Mesothelial cell of epicardium (in vitro differentiated cells): ENCODE data around the gene EZR. TPM values are rescaled to one million over a fixed set of nuclear protein-coding genes. Genes with fewer than 3 reads are reported as not detected.

ENCODE experiments used
- DNase-seq, 2 experiments: peaks; one replicate each; pipeline ENCODE4 v3.0.0; 2021; ENCODE audit warnings: low spot score in 2 of 2; ENCODE audit not compliant: unreplicated experiment in 2 of 2
- H3K27ac Mint-ChIP-seq: 2 replicates; pipeline ENCODE4 v1.8.0; 2021; ENCODE audit warnings: mixed read lengths
- H3K27me3 Mint-ChIP-seq: 2 replicates; pipeline ENCODE4 v1.8.0; 2021; ENCODE audit warnings: low read depth, mixed read lengths
- H3K36me3 Mint-ChIP-seq: 2 replicates; pipeline ENCODE4 v1.8.0; 2021; ENCODE audit warnings: mixed read lengths
- H3K4me1 Mint-ChIP-seq: 2 replicates; pipeline ENCODE4 v1.8.0; 2021; ENCODE audit warnings: mixed read lengths
- H3K4me3 Mint-ChIP-seq: 2 replicates; pipeline ENCODE4 v1.8.0; 2021; ENCODE audit warnings: mild to moderate bottlenecking, moderate library complexity, mixed read lengths
- H3K9me3 Mint-ChIP-seq: 2 replicates; pipeline ENCODE4 v1.8.0; 2021; ENCODE audit warnings: mixed read lengths
- CTCF ChIP-seq: fragments of 200-600 bp; sonication (generic); IDR thresholded peaks from one replicate; pipeline ENCODE4 v1.5.0; 2021; ENCODE audit warnings: antibody characterized with exemption; ENCODE audit not compliant: unreplicated experiment
- total RNA-seq: library from RNA; stranded (reverse); gene quantifications from 3 replicates; pipeline ENCODE4 v1.2.1, GENCODE V29; 2021

EZR gene
- total RNA-seq, 1 donor from 2014 or later, result 195 TPM

GRCh38 chr6:158853072-158853879 is 34.1 kb upstream of the EZR start:
- TF ChIP-seq CTCF, result no peak
- peak; percentile 75 to 83 for DNase-seq
- H3K27me3 Mint-ChIP-seq, result no peaks in the 10 kb centered on the region
- no peaks in the 10 kb centered on the region for H3K9me3 Mint-ChIP-seq
- no peaks in the 10 kb centered on the region for H3K36me3 Mint-ChIP-seq
- no peak overlapping the region for H3K27ac Mint-ChIP-seq
- no peak overlapping the region for H3K4me3 Mint-ChIP-seq
- H3K4me1 Mint-ChIP-seq, result peaks cover 46% of the 10 kb centered on the region

DNA sequence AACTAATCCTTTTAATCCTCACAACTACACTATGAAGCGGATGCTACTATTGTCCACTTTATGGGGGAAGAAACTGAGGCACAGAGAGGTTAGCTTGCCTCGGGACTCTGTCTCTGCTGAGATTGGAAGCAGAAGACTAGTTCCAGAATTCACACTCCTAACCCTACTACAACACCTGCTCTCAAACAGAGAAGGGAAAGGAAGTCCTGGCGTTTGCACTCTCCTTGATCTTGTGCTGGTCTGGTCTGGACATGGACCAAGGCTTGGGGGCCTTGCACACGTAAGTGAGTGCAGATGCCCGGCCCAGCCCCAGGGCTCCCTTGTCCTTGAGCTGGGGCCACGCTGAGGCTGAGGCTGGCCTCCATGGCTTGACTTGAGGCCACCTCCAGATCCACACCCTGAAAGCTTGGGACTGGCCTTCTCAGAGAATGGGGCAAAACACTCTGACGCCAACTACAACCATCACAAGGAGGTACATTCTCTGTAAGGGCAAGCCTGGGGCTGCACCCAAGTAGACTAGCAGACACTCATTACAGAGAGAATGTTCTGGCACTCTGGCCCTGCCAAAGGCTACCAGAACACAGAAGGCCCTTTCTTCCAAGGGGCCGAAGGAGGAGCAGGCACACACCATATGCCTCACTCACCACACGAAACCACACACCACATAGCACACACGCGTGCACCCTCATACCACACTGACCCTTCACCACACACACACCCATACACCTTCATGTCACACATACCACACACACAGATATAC is 33.3 kb upstream of the EZR start:
- TF ChIP-seq CTCF, result no peak
- no peaks in the 10 kb centered on the region for H3K27me3 Mint-ChIP-seq
- H3K27ac Mint-ChIP-seq, result no peak overlapping the region
- DNase-seq, result no peak
- H3K9me3 Mint-ChIP-seq, result no peaks in the 10 kb centered on the region
- H3K36me3 Mint-ChIP-seq, result no peaks in the 10 kb centered on the region
- peaks cover 45% of the 10 kb centered on the region for H3K4me1 Mint-ChIP-seq
- no peak overlapping the region for H3K4me3 Mint-ChIP-seq

DNA sequence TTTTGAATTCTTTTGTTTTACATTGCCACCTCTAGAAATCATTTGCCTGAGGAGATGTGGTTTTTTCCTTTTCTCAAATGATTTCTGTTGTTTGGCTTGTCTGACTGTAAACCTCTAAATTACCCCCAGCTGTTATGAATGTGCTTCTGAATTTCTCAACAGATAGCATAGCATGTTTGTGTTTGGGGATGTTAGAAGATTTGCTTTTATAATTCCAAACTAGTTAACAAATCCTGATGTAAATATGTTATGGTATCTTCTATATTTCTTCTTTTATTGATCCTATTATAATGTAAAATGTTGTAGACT is 31.6 kb upstream of the EZR start:
- Mint-ChIP-seq H3K4me3 (no peak overlapping the region), H3K27ac (peak overlapping the region; percentile 99)
- DNase-seq, result no peak

GRCh38 chr6:158849899-158850806 is 31.0 kb upstream of the EZR start:
- peak overlapping the region; percentile 99 for H3K27ac Mint-ChIP-seq
- H3K36me3 Mint-ChIP-seq, result no peaks in the 10 kb centered on the region
- no peak for DNase-seq
- peak overlapping the region; percentile 3 for H3K4me3 Mint-ChIP-seq
- TF ChIP-seq CTCF, result no peak
- peaks cover 38% of the 10 kb centered on the region for H3K4me1 Mint-ChIP-seq
- H3K9me3 Mint-ChIP-seq, result no peaks in the 10 kb centered on the region
- H3K27me3 Mint-ChIP-seq, result no peaks in the 10 kb centered on the region

More for the DNA sequence above, 31.6 kb upstream of the EZR start:
- no peaks in the 10 kb centered on the region for H3K36me3 Mint-ChIP-seq
- H3K9me3 Mint-ChIP-seq, result no peaks in the 10 kb centered on the region
- peaks cover 36% of the 10 kb centered on the region for H3K4me1 Mint-ChIP-seq
- H3K27me3 Mint-ChIP-seq, result no peaks in the 10 kb centered on the region
- no peak for TF ChIP-seq CTCF

GRCh38 chr6:158848490-158848895 is 29.3 kb upstream of the EZR start:
- Mint-ChIP-seq H3K9me3 (no peaks in the 10 kb centered on the region), H3K4me1 (peaks cover 52% of the 10 kb centered on the region), H3K27me3 (no peaks in the 10 kb centered on the region), H3K4me3 (no peak overlapping the region), H3K27ac (peak overlapping the region; percentile 99), H3K36me3 (no peaks in the 10 kb centered on the region)
- no peak for TF ChIP-seq CTCF
- DNase-seq, result no peak
